ENCODE data around the gene ADCYAP1R1.

The ADCYAP1R1 gene

GRCh38 chr7:31108097-31108657 lies 56.1 kb downstream of the ADCYAP1R1 start:
- DNase-seq: no peak

DNA sequence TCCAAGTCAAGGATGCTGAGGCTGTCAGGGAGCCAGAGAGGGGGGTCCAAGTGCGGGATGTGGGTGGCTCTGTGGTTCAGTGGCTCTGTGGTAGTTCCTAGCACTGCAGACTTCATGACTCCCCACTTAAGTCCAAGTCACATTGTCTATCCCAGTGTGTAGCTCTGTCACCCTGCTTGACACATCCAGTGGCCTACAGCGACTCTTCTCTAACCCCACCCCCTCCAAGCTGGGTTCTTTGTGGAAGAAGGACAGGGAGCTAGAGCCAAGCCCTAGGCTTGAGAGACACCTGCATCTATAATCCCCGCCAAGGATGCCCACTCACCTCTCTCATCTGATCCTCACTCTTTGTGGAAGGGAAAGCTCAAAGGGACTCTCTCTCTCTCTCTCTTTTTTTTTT lies 57.6 kb downstream of the ADCYAP1R1 start:
- DNase-seq: no peak

GRCh38 chr7:31110331-31111108 lies 58.4 kb downstream of the ADCYAP1R1 start:
- no peak for DNase-seq

GRCh38 chr7:31111109-31111451 lies 59.0 kb downstream of the ADCYAP1R1 start:
- DNase-seq: no peak

DNA sequence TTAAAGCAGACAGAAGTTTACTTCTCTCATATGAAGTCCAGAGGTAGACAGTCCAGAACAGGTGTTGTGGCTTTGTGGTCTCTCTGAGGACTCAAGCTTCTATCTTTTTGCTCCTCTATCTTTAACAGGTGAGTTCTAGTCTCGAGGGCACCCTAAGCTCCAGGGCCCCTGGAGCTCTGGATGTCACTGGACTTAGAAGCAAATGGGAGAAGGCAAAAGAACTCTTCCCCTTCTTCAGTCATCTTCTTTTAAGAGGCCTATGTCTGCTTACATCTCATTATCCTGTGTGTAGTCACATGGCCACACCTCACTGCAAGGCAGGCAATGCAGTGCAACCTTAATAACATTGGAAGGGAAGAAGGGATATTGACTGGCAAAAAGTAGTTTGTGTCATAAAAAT lies 61.6 kb downstream of the ADCYAP1R1 start:
- no peak for DNase-seq

DNA sequence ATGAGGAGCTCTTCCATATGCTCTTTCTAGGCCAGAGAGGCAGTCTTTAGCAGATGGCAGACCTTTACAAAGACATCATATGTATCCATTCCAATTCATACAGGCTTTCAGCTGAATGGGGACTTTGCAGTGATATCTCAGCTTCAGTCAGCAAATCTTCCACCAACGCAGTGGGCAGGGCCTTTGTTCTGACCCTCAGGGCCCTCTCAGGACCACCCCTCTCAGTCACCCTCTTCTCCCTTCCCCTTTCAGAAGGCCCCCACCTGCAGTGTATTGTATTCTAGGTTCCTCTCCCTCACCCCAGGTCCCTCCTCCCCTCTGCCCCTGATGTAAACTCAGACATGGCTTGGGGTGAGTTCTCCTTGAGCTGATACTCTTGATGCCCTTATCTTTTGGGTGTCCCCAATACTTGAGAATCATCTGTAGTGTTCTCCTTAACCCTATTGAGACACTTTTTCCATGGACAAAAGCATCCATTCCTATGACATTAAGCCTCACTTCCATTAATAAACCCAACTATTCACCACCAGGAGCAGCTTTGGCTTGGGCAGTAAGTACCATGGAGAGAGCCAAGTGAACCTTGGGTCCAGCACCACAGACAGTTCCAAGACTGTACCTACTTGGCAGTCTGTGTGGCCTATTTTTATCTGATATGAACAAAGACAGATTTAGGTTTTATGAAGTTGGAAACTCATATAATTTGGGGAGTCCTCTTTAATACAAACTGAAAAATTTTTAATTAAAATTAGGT lies 62.7 kb downstream of the ADCYAP1R1 start:
- no peak for DNase-seq

- no peak for DNase-seq
These were observed 64.5 kb downstream of the ADCYAP1R1 start for GRCh38 chr7:31116615-31117014.

DNA sequence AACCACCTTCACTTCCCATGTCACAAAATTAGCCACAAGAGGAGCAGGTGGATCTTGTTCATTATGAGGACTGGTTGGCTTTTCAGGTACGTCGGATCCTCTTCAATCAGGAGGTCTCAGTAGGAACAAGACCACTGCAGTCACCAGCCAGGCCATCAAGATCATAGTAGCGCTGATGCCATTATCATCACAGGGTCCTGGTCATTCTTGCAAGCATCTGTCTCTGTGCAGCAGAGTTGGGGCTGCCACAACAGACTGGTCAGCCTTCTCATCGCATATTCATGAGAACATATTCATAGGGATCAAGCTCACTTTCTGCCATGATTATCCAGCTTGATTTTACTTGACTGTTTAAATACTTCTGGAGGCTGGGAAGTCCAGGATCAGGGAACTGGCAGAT lies 67.1 kb downstream of the ADCYAP1R1 start:
- no peak for DNase-seq

- no peak for DNase-seq
These were observed 68.8 kb downstream of the ADCYAP1R1 start for GRCh38 chr7:31120800-31121513.

GRCh38 chr7:31121601-31122000 lies 69.5 kb downstream of the ADCYAP1R1 start:
- DNase-seq: no peak

GRCh38 chr7:31122649-31123058 lies 70.5 kb downstream of the ADCYAP1R1 start:
- DNase-seq: peak in 3 of 6 experiments; percentile 0 to 11 (median 5)

- no peak for DNase-seq
These were observed 71.2 kb downstream of the ADCYAP1R1 start for GRCh38 chr7:31123321-31123720.

GRCh38 chr7:31123726-31124125 lies 71.6 kb downstream of the ADCYAP1R1 start:
- no peak for DNase-seq

- no peak for DNase-seq
These were observed 73.1 kb downstream of the ADCYAP1R1 start for GRCh38 chr7:31125171-31125570.

GRCh38 chr7:31126976-31127375 lies 74.9 kb downstream of the ADCYAP1R1 start:
- DNase-seq: no peak

GRCh38 chr7:31129067-31129466 lies 77.0 kb downstream of the ADCYAP1R1 start:
- DNase-seq: no peak

DNA sequence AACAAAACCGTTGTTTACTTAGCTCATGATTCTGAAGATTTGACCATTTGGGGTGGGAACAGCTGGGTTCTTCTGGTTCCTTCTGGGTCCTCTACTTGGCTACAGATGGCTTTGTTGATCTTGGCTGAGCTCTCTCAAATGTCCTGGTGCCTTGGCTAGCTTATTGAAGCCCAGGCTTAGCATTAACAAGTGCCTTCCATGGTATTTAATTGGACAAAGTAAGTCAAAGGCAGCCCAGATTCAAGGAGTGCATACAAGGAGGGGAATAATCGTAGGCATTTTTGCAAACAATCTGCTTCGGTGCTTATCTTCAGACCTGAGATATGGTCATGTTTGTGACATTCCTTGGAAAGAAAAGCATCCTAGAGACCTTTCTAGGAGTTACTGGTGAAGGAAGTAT lies 81.4 kb downstream of the ADCYAP1R1 start:
- no peak for DNase-seq

DNA sequence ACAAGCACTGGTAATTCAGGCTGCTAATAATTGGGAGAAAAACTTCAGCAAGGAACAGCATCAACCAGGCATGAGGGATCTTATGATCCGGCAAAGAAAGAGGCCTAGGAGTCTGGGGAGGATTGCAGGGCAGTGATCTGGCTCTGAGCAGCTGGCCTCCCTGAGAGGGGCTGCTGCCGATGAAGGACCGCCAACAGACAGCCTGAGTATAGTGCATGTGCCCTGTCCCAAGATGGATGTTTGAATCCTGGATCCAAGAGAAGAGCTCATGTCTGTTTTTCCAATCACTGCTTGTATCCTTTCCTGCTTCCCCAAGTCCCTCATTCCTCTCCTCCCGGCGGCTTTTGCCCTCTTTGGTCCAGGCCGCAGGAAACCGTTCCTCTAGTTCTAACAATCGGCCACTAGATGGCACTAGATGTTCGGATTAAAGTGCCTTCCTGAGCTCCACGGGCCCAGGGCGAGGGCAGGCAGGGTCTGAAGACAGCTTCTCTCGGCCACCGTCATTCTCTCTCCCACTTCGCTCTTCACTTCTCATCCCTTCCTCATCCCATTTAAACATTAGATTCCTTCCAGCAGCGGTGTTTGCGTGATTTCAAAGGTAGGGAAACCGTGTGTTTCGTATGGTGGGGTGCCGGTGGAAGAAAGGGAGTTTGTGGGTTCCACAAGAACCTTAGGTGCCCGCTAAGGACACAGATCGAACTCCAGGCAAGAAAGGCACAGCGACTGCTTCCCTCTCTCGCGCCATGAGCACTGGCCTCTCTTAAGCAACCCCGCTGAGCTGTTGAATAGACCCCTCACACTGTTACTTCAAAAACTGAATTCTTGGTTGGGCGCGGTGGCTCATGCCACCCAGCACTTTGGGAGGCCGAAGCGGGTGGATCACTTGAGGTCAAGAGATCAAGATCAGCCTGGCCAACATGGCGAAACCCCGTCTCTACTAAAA lies 82.4 kb downstream of the ADCYAP1R1 start:
- DNase-seq: peak in 3 of 6 experiments; percentile 3 to 42 (median 35)

- no peak for DNase-seq
These were observed 85.1 kb downstream of the ADCYAP1R1 start for GRCh38 chr7:31137234-31137633.

DNA sequence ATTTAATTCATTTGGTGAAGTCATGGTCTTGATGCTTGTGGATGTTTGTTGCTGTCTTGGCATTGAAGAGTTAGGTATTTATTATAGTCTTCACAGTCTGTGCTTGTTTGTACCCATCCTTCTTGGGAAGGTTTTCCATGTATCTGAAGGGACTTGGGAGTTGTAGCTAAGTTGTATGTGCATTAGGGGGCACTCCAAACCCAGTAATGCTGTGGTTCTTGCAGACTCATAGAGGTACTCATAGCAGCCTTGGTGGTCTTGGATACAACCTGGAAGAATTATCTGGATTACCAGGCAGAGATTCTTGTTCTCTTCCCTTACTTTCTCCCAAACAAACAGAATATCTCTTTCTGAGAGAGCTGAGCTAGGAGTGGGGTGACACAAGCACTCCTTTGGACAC lies 93.2 kb downstream of the ADCYAP1R1 start:
- no peak for DNase-seq

DNA sequence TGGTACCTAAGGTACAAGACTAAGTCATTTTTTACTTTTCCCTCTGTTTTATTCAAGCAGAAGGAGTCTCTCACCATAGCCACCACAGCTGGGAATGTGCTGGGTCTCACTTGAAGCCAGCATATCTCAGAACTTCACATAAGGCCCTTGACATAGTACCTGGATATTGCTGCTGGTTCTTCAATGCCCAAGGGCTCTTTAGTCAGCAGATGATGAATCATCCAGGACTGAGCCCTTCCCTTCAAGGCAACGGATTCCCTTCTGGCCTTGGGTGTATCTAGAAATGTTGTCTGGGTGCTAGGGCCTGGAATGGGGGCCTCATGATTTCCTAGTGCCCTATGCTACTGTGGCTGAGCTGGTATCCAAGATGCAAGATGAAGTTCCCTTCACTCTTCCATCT lies 93.9 kb downstream of the ADCYAP1R1 start:
- no peak for DNase-seq

DNA sequence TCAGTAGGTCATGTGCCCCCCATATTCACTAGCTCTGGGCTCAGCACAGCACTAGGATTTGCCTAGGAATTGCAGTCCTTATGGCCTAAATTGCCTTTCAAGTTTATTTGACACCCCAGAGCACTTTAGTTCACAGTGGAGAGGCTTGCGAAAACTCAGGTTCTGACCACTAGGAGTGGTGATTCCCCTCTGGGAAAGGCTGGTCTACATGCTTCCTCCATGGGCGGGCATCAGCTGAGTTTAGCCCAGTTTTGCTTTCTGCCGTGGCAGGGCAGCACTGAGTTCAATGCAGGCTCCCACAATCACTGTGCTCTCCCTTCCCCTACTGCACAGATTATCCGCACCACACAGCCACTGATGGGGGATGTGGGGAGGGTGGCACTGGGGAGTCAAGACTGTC lies 94.4 kb downstream of the ADCYAP1R1 start:
- DNase-seq: no peak

Measured in stimulated activated naive CD4-positive, alpha-beta T cell (primary cell).